Right renal pelvis (tissue), 4 donors: ENCODE measurements around the gene ERC2. TPM values are rescaled to one million over a fixed set of nuclear protein-coding genes. Genes with fewer than 3 reads are reported as not detected.
"Not testable (repeated sequence)": the region's sequence is repeated elsewhere in the genome, so short reads cannot be mapped to it uniquely, and the experiment has no call there.

Source experiments
- DNase-seq, 4 donors: peaks; one replicate each; pipeline ENCODE4 v3.0.0-alpha.2; 2013; ENCODE audit warnings: low read depth in 4 of 4, low spot score in 3 of 4, missing footprints in 1 of 4
- polyA plus RNA-seq, 4 donors: library from polyadenylated mRNA; unstranded; fragments of 120-200 nt; gene quantifications; one replicate each; pipeline ENCODE4 v1.2.1, GENCODE V29; 2013; ENCODE audit not compliant: insufficient read length in 4 of 4

Gene ERC2
- polyA plus RNA-seq, 4 donors: 2.3 to 3.4 (median 3.0) TPM

GRCh38 chr3:55526332-55527030 is 941.8 kb downstream of the ERC2 start:
- DNase-seq: no peak

GRCh38 chr3:55525436-55525835 is 942.8 kb downstream of the ERC2 start:
- DNase-seq: no peak

GRCh38 chr3:55524565-55525244 is 943.6 kb downstream of the ERC2 start:
- no peak for DNase-seq

GRCh38 chr3:55523471-55523870 is 944.8 kb downstream of the ERC2 start:
- no peak for DNase-seq

GRCh38 chr3:55521738-55522421 is 946.4 kb downstream of the ERC2 start:
- no peak for DNase-seq

GRCh38 chr3:55521064-55521737 is 947.1 kb downstream of the ERC2 start:
- DNase-seq: no peak

- no peak for DNase-seq
These were observed 949.2 kb downstream of the ERC2 start for GRCh38 chr3:55519019-55519418.

- peak in 1 of 4 donors; percentile 48 for DNase-seq
These were observed 949.8 kb downstream of the ERC2 start for GRCh38 chr3:55518451-55518850.

GRCh38 chr3:55516392-55517030 is 951.8 kb downstream of the ERC2 start:
- no peak for DNase-seq

GRCh38 chr3:55515550-55516246 is 952.6 kb downstream of the ERC2 start:
- no peak for DNase-seq

GRCh38 chr3:55514962-55515361 is 953.3 kb downstream of the ERC2 start:
- no peak for DNase-seq

- no peak for DNase-seq
These were observed 955.5 kb downstream of the ERC2 start for GRCh38 chr3:55512571-55513343.

GRCh38 chr3:55511895-55512570 is 956.2 kb downstream of the ERC2 start:
- DNase-seq: no peak

- DNase-seq: no peak
These were observed 959.9 kb downstream of the ERC2 start for GRCh38 chr3:55508335-55508734.

GRCh38 chr3:55507808-55508207 is 960.5 kb downstream of the ERC2 start:
- DNase-seq: no peak

GRCh38 chr3:55505776-55506175 is 962.5 kb downstream of the ERC2 start:
- DNase-seq: no peak

GRCh38 chr3:55505102-55505501 is 963.2 kb downstream of the ERC2 start:
- not testable (repeated sequence) for DNase-seq

GRCh38 chr3:55501905-55502304 is 966.4 kb downstream of the ERC2 start:
- no peak for DNase-seq
